NCI-H128 (cell line): ENCODE data around the gene SLC22A31.
A peak's percentile ranks its signal among the peaks of the same experiment; 100 is the strongest.

Source experiments
- DNase-seq: peaks from one replicate; lab custom pipeline; 2025; ENCODE audit not compliant: unreplicated experiment; lab: John Stamatoyannopoulos, UW

Gene SLC22A31

GRCh38 chr16:89217138-89217387 lies 16.7 kb upstream of the SLC22A31 start:
- DNase-seq: no peak

GRCh38 chr16:89216315-89217137 lies 16.2 kb upstream of the SLC22A31 start:
- DNase-seq: peak; percentile 6

GRCh38 chr16:89210904-89211515 lies 10.7 kb upstream of the SLC22A31 start:
- DNase-seq: no peak

GRCh38 chr16:89210165-89210903 lies 10.0 kb upstream of the SLC22A31 start:
- no peak for DNase-seq

- no peak for DNase-seq
These were observed 9.2 kb upstream of the SLC22A31 start for GRCh38 chr16:89209522-89210044.

- DNase-seq: no peak
These were observed 7.7 kb upstream of the SLC22A31 start for GRCh38 chr16:89207993-89208392.

- DNase-seq: no peak
These were observed 2.3 kb upstream of the SLC22A31 start for GRCh38 chr16:89202422-89203215.

GRCh38 chr16:89201439-89202377 lies 1.4 kb upstream of the SLC22A31 start:
- peak; percentile 30 for DNase-seq

- DNase-seq: no peak
These were observed 594 bp upstream of the SLC22A31 start for GRCh38 chr16:89200850-89201411.

- no peak for DNase-seq
These were observed 855 bp downstream of the SLC22A31 start for GRCh38 chr16:89199241-89200123.

GRCh38 chr16:89198417-89199240 lies 1.7 kb downstream of the SLC22A31 start:
- no peak for DNase-seq

GRCh38 chr16:89197633-89198416 lies 2.5 kb downstream of the SLC22A31 start:
- DNase-seq: no peak

- no peak for DNase-seq
These were observed 3.2 kb downstream of the SLC22A31 start for GRCh38 chr16:89197033-89197632.

- DNase-seq: no peak
These were observed 4.7 kb downstream of the SLC22A31 start for GRCh38 chr16:89195521-89196171.

- DNase-seq: no peak
These were observed 5.7 kb downstream of the SLC22A31 start for GRCh38 chr16:89194340-89195311.
